ENCODE data around the gene KAZN. TPM values are rescaled to one million over a fixed set of nuclear protein-coding genes. Genes with fewer than 3 reads are reported as not detected.

The KAZN gene
- polyA plus RNA-seq, 1 experiment: 3.7 TPM

- no peak overlapping the region for H3K27ac ChIP-seq (ENCODE audit: low read depth, low read length)
- H3K4me3 ChIP-seq (ENCODE audit: low read depth, low read length): no peak overlapping the region
- peaks cover 5% of the 10 kb centered on the region; the same call in 1 of the 2 replicates for H3K9me3 ChIP-seq (ENCODE audit: control insufficient read depth, insufficient read depth, low read length)
- POLR2A ChIA-PET: no interaction called here
- CTCF ChIA-PET: no interaction called here
- no peak for DNase-seq (ENCODE audit: low read depth, low spot score)
- TF ChIP-seq, protein P1, sequence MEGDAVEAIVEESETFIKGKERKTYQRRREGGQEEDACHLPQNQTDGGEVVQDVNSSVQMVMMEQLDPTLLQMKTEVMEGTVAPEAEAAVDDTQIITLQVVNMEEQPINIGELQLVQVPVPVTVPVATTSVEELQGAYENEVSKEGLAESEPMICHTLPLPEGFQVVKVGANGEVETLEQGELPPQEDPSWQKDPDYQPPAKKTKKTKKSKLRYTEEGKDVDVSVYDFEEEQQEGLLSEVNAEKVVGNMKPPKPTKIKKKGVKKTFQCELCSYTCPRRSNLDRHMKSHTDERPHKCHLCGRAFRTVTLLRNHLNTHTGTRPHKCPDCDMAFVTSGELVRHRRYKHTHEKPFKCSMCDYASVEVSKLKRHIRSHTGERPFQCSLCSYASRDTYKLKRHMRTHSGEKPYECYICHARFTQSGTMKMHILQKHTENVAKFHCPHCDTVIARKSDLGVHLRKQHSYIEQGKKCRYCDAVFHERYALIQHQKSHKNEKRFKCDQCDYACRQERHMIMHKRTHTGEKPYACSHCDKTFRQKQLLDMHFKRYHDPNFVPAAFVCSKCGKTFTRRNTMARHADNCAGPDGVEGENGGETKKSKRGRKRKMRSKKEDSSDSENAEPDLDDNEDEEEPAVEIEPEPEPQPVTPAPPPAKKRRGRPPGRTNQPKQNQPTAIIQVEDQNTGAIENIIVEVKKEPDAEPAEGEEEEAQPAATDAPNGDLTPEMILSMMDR (IDR thresholded peaks at IDR 0.05; ENCODE audit: low read depth, low read length): no peak
- H3K27me3 ChIP-seq (ENCODE audit: control insufficient read depth, insufficient read depth, low read length): no peaks in the 10 kb centered on the region
Observed at GRCh38 chr1:14681182-14681581, 82.7 kb downstream of the KAZN start.

GRCh38 chr1:14682941-14683621 is 84.6 kb downstream of the KAZN start:
- ChIA-PET POLR2A (no interaction called here), CTCF (no interaction called here)
- Histone ChIP-seq H3K9me3 (ENCODE audit: control insufficient read depth, insufficient read depth, low read length) (peaks cover 5% of the 10 kb centered on the region; the same call in 1 of the 2 replicates), H3K27ac (ENCODE audit: low read depth, low read length) (no peak overlapping the region), H3K27me3 (ENCODE audit: control insufficient read depth, insufficient read depth, low read length) (no peaks in the 10 kb centered on the region), H3K4me3 (ENCODE audit: low read depth, low read length) (no peak overlapping the region)
- no peak for DNase-seq (ENCODE audit: low read depth, low spot score)
- TF ChIP-seq, protein P1 (IDR thresholded peaks at IDR 0.05; ENCODE audit: low read depth, low read length): no peak

DNA sequence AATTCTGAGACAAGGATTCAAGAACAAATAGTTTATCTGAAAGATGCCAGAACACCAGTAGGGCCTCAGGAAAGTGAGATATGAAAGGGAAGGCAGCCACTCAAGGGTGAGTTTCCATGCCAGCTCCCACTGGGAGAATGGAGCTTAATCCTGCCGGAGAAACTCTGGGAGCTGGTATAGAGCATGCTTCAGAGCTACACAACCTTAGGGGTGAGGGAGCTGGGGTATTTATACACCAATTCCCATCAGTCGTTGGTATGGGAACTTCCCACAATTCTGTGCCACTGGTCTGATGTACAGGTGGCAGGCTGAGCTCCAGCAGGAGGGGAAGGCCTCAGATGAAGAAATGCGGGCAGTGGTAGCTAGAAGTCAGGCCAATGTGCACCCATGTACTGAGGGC is 86.6 kb downstream of the KAZN start:
- TF ChIP-seq, protein P1 (IDR thresholded peaks at IDR 0.05; ENCODE audit: low read depth, low read length): no peak
- CTCF ChIA-PET: no interaction called here
- no peaks in the 10 kb centered on the region for H3K27me3 ChIP-seq (ENCODE audit: control insufficient read depth, insufficient read depth, low read length)

DNA sequence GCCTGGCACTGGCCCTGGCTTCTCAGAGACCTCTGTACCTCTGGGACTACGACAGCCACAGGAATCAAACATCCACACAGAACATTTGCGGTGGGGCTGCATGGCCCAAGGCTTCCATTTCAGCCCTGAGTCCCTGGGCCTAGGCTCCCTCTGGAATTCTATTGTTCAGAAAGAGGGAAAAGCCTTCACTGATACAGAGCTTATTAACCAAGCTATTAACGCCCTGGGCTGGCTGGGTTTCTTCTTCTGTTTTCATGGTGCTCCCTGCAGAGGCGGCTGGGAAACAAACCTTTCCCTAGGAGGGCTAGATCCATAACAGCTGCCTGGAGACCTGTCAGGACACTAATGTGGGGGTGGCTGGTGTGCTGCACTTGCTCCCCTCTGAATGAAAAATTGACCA is 88.2 kb downstream of the KAZN start:
- TF ChIP-seq, protein P1 (IDR thresholded peaks at IDR 0.05; ENCODE audit: low read depth, low read length): no peak
- ChIA-PET CTCF (no interaction called here), POLR2A (no interaction called here)
- Histone ChIP-seq H3K9me3 (ENCODE audit: control insufficient read depth, insufficient read depth, low read length) (peaks cover 4% of the 10 kb centered on the region; the same call in 1 of the 2 replicates), H3K27ac (ENCODE audit: low read depth, low read length) (no peak overlapping the region), H3K4me3 (ENCODE audit: low read depth, low read length) (no peak overlapping the region), H3K27me3 (ENCODE audit: control insufficient read depth, insufficient read depth, low read length) (no peaks in the 10 kb centered on the region)
- DNase-seq (ENCODE audit: low read depth, low spot score): no peak

More for the DNA sequence above, 86.6 kb downstream of the KAZN start:
- DNase-seq (ENCODE audit: low read depth, low spot score): no peak
- POLR2A ChIA-PET: no interaction called here
- peaks cover 5% of the 10 kb centered on the region; the same call in 1 of the 2 replicates for H3K9me3 ChIP-seq (ENCODE audit: control insufficient read depth, insufficient read depth, low read length)
- H3K27ac ChIP-seq (ENCODE audit: low read depth, low read length): no peak overlapping the region
- H3K4me3 ChIP-seq (ENCODE audit: low read depth, low read length): no peak overlapping the region

- H3K9me3 ChIP-seq (ENCODE audit: control insufficient read depth, insufficient read depth, low read length): no peaks in the 10 kb centered on the region; the same call in 1 of the 2 replicates
- CTCF ChIA-PET: no interaction called here
Observed at GRCh38 chr1:14687147-14687546, 88.7 kb downstream of the KAZN start.

More at GRCh38 chr1:14687147-14687546, 88.7 kb downstream of the KAZN start:
- Histone ChIP-seq H3K27ac (ENCODE audit: low read depth, low read length) (no peak overlapping the region), H3K27me3 (ENCODE audit: control insufficient read depth, insufficient read depth, low read length) (no peaks in the 10 kb centered on the region), H3K4me3 (ENCODE audit: low read depth, low read length) (no peak overlapping the region)
- POLR2A ChIA-PET: no interaction called here
- no peak for DNase-seq (ENCODE audit: low read depth, low spot score)
- TF ChIP-seq, protein P1 (IDR thresholded peaks at IDR 0.05; ENCODE audit: low read depth, low read length): no peak
